ENCODE measurements around the gene LHX4. TPM values are rescaled to one million over a fixed set of nuclear protein-coding genes. Genes with fewer than 3 reads are reported as not detected.
A peak's percentile ranks its signal among the peaks of the same experiment; 100 is the strongest.

Gene LHX4
- total and polyA plus RNA-seq, 4 donors = under 0.01 to 0.19 (median 0.05) TPM

GRCh38 chr1:180235502-180236239 lies 5.6 kb downstream of the LHX4 start:
- Histone ChIP-seq H3K27me3 (ENCODE audit: control insufficient read depth in 4 of 4, insufficient read depth in 4 of 4, low read length in 3 of 4) (peaks cover 16 to 45% (median 31%) of the 10 kb centered on the region in 4 donors), H3K27ac (ENCODE audit: low read depth in 1 of 2, low read length in 2 of 2) (no peak overlapping the region), H3K9me3 (ENCODE audit: control insufficient read depth in 4 of 4, low read length in 3 of 4) (no peaks in the 10 kb centered on the region), H3K9ac (ENCODE audit: low read depth in 1 of 2, low read length in 2 of 2) (no peak overlapping the region), H3K36me3 (ENCODE audit: control insufficient read depth in 4 of 4, insufficient read depth in 3 of 4, low read depth in 1 of 4, low read length in 3 of 4) (no peaks in the 10 kb centered on the region), H3K4me3 (ENCODE audit: low read depth in 1 of 3, low read length in 3 of 3) (peak overlapping the region in 1 of 3 donors; percentile 40), H3K4me1 (ENCODE audit: control insufficient read depth in 4 of 4, insufficient read depth in 4 of 4, low read length in 3 of 4) (peaks cover 20 to 41% (median 41%) of the 10 kb centered on the region in 4 donors)
- WGBS = 7% methylated on average over 49 of the region's 49 CpGs
- DNase-seq (ENCODE audit: low spot score) = no peak
- TF ChIP-seq HNF4G (IDR thresholded peaks at IDR 0.05) = no peak
- no peak for TF ChIP-seq ZBTB33 (IDR thresholded peaks at IDR 0.05)
- no peak for TF ChIP-seq FOXA2 (IDR thresholded peaks at IDR 0.05)
- no peak for TF ChIP-seq CTCF (IDR thresholded peaks at IDR 0.05; ENCODE audit: low read depth, low read length, missing input control)
- TF ChIP-seq RXRA (IDR thresholded peaks at IDR 0.05) = no peak
- TF ChIP-seq YY1 (IDR thresholded peaks at IDR 0.05) = no peak
- no peak for TF ChIP-seq REST (IDR thresholded peaks at IDR 0.05)

- 8% methylated on average over 16 of the region's 16 CpGs for WGBS
- peaks cover 16 to 30% (median 29%) of the 10 kb centered on the region in 4 donors for H3K4me1 ChIP-seq (ENCODE audit: control insufficient read depth in 4 of 4, insufficient read depth in 4 of 4, low read length in 3 of 4)
- DNase-seq (ENCODE audit: low spot score) = no peak
- TF ChIP-seq ZBTB33 (IDR thresholded peaks at IDR 0.05) (no peak), RAD21 (IDR thresholded peaks at IDR 0.05) (no peak), EGR1 (IDR thresholded peaks at IDR 0.05; ENCODE audit: low read depth in 2 of 2) (no peak), REST (IDR thresholded peaks at IDR 0.05) (no peak), FOXA2 (IDR thresholded peaks at IDR 0.05) (no peak), ATF3 (IDR thresholded peaks at IDR 0.05) (no peak), FOXA1 (IDR thresholded peaks at IDR 0.05) (no peak), CTCF (IDR thresholded peaks at IDR 0.05; ENCODE audit: low read depth, low read length, missing input control) (no peak), SP1 (IDR thresholded peaks at IDR 0.05) (no peak)
Measured at GRCh38 chr1:180236698-180237509, 6.8 kb downstream of the LHX4 start.

More at GRCh38 chr1:180236698-180237509, 6.8 kb downstream of the LHX4 start:
- no peaks in the 10 kb centered on the region for H3K36me3 ChIP-seq (ENCODE audit: control insufficient read depth in 4 of 4, insufficient read depth in 3 of 4, low read depth in 1 of 4, low read length in 3 of 4)
- H3K27ac ChIP-seq (ENCODE audit: low read depth in 1 of 2, low read length in 2 of 2) = no peak overlapping the region
- peaks cover 16 to 45% (median 30%) of the 10 kb centered on the region in 4 donors for H3K27me3 ChIP-seq (ENCODE audit: control insufficient read depth in 4 of 4, insufficient read depth in 4 of 4, low read length in 3 of 4)
- no peak overlapping the region for H3K4me3 ChIP-seq (ENCODE audit: low read depth in 1 of 3, low read length in 3 of 3)
- H3K9ac ChIP-seq (ENCODE audit: low read depth in 1 of 2, low read length in 2 of 2) = no peak overlapping the region
- no peaks in the 10 kb centered on the region for H3K9me3 ChIP-seq (ENCODE audit: control insufficient read depth in 4 of 4, low read length in 3 of 4)

Measured in liver (tissue), 9 donors.